Stimulated activated CD8-positive, alpha-beta memory T cell treated with anti-CD3 and anti-CD28 coated beads, Interleukin-12 subunit alpha, Interleukin-12 subunit beta, amount 100 ng/mL, for 1 hour (primary cell): ENCODE data around the gene PAFAH1B2.

ENCODE experiments used
- DNase-seq: peaks from one replicate; pipeline ENCODE4 v3.0.0-alpha.2; 2020; ENCODE audit warnings: low read depth

PAFAH1B2 gene

DNA sequence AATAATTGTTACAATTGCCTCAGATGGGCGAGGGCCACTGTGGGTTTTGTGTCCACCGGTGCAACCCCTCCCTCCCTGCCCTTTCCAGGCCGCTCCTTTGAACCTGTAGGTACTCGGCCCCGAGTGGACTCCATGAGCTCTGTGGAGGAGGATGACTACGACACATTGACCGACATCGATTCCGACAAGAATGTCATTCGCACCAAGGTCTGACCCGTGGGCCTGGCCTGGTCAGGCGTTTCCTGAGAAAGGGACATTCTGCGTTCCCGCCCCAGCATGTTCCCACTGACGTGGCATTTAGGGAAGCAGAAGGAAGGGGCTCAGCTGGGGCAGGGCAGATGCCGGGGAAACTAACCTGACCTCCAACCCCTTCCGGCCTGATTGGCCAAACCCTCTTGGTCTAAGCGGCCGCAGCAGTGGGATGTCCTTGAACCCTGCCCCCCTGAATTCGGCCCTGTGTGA lies 44.6 kb downstream of the PAFAH1B2 start:
- DNase-seq: no peak

DNA sequence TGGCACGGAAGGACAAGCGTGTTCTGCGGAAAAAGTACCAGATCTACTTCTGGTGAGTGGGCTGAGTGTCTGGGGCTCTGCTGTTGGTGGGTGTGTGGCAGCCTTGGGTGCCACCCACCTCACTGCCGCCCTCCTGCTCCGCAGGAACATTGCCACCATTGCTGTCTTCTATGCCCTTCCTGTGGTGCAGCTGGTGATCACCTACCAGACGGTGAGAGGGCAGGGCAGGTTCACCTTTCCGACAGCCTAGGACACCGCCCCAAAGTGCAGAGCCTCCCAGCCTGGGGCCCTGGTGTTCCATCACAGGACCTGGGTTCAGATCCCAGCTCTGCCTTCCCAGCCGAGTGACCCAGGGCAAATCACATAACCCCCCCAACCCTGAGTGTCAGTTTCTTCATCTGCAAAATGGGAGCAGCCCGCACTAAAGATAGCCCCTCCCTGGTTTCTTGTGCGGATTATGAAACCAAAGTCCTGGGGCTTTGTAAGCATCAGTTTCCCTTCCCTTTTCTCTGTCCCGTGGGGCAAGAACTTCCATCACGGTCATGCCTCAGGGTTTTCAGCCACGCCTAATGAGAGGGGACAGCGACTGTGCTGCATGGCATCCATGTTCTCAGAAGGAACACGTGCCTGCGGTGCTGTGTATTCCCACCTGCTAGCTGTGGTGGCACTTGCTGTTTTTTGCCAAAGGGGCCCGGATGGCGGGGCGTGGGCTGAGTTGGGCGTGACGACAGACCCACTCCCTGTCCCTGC lies 45.3 kb downstream of the PAFAH1B2 start:
- DNase-seq: no peak

DNA sequence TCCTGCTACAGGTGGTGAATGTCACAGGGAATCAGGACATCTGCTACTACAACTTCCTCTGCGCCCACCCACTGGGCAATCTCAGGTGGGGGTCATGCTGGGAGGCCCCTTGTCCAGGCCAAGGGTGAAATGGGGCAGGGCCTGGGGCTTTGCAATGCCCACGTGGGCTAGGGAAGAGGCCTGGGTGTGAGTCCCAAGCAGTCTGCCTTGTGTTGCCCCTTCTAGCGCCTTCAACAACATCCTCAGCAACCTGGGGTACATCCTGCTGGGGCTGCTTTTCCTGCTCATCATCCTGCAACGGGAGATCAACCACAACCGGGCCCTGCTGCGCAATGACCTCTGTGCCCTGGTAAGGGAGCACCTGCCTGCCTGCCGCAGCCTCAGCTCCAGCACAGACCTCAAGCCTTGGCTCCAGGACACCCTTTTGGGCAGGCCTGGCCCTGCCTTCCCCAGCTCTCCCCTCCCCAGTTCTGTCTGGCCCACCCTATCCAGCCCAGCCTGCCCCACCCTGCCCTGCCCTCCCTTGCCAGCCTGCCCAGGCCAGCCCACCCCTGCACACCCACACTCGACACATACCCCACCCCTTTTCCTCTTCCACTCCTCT lies 46.0 kb downstream of the PAFAH1B2 start:
- no peak for DNase-seq

DNA sequence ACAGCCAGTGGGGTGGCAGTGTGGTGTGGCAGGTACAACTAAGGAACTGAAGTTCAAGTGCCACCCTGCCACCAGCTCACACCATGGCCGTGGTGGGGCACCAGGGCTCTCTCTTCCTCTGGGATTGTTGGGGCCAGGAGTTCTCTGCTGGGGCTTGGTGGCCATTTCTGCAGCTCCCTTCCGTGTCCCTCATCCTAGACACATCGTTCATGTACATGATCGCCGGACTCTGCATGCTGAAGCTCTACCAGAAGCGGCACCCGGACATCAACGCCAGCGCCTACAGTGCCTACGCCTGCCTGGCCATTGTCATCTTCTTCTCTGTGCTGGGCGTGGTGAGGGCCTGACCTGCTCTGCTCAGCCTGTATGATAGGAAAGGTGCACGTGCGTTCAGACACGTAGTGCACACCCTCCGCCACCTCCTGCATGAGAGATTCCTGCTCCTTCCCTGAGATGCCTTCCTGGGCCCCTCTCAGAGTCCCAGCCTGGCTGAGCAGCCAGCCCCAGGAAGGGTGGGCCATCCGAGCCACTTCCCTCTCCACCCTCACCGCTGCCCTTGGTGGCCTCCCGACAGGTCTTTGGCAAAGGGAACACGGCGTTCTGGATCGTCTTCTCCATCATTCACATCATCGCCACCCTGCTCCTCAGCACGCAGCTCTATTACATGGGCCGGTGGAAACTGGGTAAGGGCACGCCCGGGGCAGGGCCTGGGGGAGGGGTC lies 47.8 kb downstream of the PAFAH1B2 start:
- no peak for DNase-seq

DNA sequence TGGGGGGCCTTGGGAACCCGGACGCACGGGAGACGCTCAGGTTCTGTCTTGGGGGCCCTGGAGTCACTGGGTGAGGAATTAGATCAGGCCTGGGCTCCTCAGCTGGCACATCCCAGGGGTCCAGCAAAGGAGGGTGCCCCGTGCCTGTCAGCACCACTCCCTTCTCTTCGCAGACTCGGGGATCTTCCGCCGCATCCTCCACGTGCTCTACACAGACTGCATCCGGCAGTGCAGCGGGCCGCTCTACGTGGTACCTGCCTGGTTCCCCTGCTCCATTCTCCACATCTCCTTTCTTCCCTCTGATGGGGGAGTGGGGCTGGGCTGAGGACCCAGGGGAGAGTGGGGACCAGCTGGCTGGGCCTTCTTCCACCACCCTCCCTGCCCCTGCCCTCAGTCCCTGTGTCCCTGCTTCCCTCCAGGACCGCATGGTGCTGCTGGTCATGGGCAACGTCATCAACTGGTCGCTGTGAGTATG lies 48.4 kb downstream of the PAFAH1B2 start:
- no peak for DNase-seq

DNA sequence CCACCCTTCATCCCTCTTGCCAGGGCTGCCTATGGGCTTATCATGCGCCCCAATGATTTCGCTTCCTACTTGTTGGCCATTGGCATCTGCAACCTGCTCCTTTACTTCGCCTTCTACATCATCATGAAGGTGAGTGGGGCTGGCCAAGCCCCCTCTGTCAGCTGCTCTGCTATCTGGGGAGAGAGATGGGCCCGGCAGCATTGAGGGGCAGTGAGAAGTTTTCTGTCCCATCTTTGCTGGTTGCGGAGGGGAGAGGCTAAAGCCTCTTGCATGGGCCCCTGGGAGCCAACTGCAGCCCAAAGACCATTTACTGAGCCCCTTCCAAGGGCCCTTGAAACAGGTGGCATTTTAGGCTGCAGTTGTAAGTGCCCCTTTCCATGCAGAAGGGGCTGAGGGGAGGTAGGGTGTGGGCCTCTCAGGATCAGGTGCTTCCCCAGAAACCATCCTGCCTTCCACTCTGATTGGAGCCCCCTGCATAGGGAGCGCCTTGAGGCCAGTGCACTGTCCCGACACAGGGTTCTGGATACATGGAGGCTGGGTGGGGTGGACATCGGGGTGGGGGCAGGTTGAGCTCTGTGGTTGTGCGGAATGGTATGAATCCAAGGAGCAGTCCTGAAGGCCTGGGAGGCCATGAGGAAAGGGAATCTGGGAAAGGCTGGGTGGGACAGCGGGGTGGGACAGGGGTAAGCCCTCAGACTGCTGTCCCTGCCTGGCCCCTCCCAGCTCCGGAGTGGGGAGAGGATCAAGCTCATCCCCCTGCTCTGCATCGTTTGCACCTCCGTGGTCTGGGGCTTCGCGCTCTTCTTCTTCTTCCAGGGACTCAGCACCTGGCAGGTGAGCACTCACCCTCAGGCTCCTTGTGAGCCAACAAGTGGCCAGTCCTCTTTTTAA lies 49.3 kb downstream of the PAFAH1B2 start:
- DNase-seq: no peak

DNA sequence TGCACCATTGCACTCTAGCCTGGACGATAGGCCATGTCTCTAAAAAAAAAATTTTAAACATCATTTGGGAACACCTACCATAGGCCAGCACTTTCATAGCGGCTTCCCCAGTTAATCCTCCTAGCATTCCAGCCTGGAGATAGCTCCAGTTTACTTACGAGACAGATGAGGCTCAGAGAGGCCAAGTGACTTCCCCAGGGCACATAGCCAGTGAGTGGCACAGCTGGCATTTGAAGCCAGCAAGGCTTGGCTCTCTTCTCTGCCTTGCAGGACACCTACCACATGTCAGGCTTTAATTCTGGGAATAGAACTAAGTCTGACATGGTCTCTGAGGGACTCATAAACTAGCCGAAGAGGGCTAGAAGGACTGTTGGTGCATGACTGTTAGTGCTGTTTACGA lies 50.2 kb downstream of the PAFAH1B2 start:
- DNase-seq: no peak

DNA sequence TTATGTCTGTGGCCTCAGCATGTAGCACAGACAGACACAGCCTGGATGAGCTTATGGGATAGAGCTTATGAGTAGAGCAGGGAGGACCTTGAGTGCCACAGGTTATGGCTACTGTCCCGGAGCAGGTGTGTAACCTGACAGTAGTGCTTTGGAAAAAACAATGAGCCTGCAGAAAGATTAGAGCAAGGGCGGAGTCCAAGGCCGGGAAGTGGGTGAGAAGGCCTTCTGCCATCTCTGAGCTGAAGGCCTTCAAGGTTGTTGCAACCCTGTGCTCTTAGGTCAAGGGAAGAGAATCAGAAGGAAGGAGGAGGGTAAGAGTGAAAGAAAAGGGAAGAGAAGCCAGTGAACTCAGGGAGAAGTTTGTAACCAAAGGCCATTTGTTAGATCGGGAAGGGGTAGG lies 51.2 kb downstream of the PAFAH1B2 start:
- no peak for DNase-seq

DNA sequence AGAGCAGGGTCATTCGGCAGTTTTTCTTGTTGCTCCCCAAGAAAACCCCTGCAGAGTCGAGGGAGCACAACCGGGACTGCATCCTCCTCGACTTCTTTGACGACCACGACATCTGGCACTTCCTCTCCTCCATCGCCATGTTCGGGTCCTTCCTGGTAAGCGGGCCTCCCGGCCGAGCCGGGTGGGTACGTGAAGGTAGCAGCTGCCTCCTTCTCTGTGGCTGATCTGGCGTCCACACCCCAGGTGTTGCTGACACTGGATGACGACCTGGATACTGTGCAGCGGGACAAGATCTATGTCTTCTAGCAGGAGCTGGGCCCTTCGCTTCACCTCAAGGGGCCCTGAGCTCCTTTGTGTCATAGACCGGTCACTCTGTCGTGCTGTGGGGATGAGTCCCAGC lies 51.7 kb downstream of the PAFAH1B2 start:
- no peak for DNase-seq

DNA sequence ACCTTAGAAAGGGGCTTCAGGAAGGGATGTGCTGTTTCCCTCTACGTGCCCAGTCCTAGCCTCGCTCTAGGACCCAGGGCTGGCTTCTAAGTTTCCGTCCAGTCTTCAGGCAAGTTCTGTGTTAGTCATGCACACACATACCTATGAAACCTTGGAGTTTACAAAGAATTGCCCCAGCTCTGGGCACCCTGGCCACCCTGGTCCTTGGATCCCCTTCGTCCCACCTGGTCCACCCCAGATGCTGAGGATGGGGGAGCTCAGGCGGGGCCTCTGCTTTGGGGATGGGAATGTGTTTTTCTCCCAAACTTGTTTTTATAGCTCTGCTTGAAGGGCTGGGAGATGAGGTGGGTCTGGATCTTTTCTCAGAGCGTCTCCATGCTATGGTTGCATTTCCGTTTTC lies 52.9 kb downstream of the PAFAH1B2 start:
- no peak for DNase-seq

DNA sequence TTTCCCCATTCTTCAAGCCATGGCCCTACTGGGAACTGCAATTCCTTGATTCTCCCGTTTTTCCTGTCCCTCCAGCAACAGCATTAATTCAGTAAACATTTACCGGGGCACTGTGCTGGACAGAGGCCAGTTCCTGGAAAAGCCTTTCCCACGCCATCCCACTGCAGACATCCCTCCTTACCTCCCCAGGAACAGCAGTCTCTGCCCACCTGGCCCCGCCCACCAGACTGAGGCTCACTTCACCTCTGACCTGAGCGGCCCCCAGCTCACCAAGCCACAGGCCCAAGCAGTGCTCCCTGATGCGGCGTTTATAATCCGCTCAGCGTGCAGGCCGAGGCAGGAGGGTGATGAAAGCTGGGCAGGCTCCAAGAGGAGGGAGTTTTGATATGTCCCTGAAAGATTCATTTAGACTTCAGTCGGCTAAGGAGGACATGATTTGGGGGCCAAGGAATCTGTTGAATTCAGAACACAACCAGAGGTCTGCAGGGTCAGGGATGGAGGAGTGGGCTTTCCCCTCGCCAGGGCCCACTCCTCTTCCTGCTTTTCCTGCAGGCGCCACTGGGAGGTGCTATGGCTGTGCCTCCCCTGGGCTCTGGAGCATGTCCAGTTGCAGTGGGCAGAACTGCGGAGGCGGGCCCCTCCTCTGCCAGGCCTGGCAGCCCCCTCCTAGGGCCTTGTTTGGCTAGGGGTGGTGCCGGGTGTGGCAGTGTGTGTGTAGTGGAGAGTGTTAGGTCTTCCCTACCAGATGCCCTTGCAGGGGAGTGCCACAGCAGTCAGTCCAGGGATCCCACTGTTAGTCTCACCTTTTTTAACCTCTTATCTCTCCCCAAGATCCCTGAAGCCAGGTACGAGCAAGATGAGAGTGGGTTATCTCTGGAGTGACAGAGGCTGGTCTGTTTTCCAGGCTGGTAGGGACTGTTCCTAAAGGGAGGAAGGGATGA lies 53.7 kb downstream of the PAFAH1B2 start:
- DNase-seq: no peak

DNA sequence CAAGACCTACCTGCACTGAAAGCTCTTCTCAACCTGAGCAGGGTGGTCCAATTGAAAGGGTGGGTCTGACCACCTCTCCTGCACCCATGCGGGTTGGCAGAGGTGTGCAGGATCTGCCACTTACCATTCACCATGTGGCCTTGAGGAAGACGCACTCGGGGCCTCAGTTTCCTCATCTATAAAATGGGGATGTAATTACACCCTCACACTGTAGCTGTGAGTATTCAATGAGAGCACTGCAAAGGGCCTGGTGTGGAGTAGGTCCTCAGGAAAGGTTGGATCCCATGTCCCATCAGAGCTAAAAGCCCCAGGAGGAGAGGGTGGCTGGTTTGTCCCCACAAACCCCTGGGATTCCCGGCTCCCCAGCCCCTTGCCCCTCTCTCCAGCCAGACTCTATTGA lies 54.5 kb downstream of the PAFAH1B2 start:
- DNase-seq: no peak

DNA sequence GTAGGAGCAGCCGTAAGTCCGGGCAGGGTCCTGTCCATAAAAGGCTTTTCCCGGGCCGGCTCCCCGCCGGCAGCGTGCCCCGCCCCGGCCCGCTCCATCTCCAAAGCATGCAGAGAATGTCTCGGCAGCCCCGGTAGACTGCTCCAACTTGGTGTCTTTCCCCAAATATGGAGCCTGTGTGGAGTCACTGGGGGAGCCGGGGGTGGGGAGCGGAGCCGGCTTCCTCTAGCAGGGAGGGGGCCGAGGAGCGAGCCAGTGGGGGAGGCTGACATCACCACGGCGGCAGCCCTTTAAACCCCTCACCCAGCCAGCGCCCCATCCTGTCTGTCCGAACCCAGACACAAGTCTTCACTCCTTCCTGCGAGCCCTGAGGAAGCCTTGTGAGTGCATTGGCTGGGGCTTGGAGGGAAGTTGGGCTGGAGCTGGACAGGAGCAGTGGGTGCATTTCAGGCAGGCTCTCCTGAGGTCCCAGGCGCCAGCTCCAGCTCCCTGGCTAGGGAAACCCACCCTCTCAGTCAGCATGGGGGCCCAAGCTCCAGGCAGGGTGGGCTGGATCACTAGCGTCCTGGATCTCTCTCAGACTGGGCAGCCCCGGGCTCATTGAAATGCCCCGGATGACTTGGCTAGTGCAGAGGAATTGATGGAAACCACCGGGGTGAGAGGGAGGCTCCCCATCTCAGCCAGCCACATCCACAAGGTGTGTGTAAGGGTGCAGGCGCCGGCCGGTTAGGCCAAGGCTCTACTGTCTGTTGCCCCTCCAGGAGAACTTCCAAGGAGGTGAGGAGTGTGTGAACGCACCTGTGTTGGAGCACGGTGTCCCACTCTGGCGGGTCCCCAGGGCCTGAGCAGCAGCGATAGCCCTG lies 55.2 kb downstream of the PAFAH1B2 start, which contains the start of gene TAGLN:
Gene TAGLN, plus strand, starts transcription at position 318 of the 863 bp plus-strand sequence. CDS start 3,644 bp downstream, outside the sequence.
- no peak for DNase-seq

DNA sequence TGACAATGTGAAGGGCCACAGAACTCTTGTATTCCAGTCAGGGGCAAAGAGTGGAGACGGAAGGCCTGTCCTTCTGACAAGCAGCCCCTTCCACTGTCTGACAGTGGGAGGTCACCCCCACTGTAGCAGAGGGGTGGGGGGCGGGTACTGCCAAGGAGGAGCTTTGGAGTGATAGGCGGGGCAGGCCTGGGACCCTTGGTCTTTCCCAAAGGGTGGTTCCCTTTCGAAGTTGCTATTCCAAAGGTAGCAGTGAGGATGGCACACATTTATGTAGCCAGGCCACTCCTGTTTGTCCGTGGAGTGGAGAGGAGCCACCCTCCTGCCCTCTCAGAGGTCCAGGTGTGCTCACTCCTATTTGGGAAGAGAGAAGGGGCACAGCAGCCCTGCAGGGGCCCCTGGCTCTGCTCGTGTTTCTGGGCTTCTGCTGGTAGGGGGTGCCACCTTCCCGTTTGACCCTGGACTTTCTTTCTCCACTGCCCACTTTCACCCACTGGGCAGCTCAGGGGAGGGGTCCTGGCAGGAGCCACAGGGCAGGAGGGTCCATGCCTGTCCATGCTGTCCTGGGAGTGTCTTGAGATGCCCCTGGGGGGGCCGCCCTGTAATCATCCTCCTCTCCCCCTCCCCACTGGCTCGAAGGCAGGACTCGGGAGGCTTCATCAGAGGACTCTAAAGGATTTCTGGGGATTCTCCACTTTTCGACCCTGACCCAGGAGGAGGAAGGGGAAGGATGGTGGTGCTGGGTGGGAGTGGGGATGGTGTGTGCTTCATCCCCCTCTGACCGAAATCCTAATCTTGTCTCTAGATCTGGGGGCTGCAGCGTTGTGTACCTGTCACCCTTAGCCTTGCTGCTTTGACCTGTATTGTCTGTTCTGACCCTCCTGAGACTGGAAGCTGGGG lies 56.1 kb downstream of the PAFAH1B2 start:
- no peak for DNase-seq

DNA sequence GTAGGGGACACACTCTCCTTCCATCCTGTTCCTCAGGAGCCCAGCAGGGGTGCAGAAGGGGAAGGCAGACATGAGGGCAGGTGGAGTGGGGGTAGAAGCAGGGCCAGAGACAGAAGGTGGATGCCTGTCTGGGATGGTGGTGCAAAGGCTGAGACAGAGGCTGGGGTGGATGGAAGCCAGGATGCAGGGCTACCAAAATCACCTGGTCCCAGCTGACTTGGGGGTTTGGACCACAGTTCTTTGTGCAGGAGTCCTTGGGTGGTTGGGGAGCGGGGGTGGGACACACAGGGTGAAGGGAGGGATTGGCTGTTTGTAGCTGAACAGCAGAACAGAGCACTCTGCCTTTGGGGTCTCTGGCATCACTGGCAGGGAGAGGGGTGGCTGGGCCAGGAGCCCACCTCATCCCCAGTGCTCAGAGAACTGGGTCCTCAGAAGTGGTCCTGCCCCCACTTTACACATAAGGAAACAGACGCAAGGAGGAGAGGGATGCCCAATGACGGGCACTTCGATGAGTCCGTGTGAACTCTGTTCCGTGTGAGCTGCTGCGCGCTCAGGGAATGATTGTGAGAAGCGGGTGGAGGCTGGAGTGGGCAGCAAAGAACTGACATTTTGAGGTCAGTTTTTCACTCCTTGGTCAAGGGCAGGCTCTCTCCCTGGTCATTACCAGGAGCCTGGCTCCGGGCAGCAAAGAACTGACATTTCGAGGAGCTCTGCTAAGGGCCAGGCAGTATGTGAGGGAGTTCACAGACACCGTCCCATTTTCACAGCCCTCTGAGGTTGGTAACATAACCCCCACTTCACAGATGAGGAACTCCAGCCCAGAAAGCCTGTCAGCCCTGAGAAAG lies 56.9 kb downstream of the PAFAH1B2 start:
- DNase-seq: no peak

DNA sequence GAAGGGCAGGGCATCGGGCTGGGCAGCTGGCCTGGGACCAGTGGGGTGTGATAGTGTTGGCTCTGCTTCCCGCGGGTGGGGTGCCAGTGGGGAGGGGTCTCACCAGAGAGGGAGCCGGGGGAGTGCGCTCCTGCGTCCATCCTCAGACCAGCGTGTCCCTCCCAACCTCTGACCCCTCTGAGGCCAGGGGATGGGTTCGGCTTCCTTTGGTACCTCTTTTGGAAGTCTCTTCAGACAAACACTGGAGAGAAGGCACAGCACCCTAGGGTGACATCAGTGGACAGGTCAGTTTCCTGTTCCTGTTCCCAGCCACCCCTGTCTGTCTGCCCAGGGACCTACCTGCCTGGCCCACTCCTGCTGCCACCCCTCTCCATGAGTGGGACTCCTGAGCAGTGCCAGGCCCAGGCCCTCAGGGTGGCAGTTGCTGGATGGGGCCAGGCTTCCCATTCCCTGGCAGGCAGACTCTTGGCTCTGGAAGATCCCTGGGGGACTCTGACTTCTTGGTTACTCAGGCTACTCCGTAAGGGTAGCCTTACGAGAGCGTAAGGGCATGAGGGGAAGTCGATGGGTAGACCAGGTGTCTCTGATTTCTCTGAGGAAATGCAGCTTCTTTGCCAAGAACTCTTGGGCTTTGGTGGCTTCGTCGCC lies 57.7 kb downstream of the PAFAH1B2 start:
- DNase-seq: no peak

DNA sequence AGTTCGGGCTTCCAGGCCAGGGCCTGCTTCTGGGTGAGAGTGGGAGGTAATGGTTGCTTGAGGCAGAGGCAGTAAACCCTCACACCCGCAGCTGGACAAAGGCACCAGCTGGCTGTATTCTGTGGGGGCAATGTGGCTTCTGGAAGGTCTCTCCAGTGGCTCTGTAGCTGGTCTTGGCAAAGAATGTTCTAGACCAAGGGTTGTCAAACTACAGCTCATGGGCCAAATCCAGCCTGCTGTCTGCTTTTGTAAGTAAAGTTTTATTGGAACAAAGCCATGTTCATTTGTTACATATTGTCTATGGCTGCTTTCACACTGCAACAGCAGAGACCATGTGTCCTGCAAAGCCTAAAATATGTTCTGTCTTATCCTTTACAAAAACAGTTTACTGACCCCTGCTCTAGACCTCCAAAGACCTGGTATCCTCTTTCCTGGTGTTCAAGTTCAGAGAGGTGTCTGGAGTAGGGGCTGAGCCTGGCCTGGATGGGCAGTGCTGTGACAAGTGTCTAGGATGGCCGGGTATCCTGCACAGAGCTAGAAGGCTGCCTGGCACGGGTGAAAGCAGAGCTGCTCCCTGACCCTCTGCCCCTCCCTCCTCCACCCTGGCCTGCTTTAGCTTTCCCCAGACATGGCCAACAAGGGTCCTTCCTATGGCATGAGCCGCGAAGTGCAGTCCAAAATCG lies 58.4 kb downstream of the PAFAH1B2 start:
- no peak for DNase-seq
